Left lung (tissue), 10 donors: ENCODE results near the gene CPSF2. TPM values are rescaled to one million over a fixed set of nuclear protein-coding genes. Genes with fewer than 3 reads are reported as not detected.

Source experiments
- ATAC-seq: fragments of 200-7000 bp; cut with Tn5 transposase; one replicate; pipeline ENCODE4 v1.9.1; 2020; ENCODE audit warnings: moderate library complexity
- DNase-seq, 4 donors: peaks; one replicate each; pipeline ENCODE4 v3.0.0-alpha.2; 2013 to 2020
- H3K27ac ChIP-seq, 2 donors: fragments of 200-600 bp; sonication (generic) in 1 of 2; one replicate each; pipeline versions ENCODE4 v1.5.0 to v1.8.0; 2020 to 2021
- H3K27me3 ChIP-seq, 2 donors: fragments of 200-600 bp; sonication (generic) in 1 of 2; one replicate each; pipeline versions ENCODE4 v1.5.0 to v1.8.0; 2020 to 2021
- H3K36me3 ChIP-seq, 2 donors: fragments of 200-600 bp; sonication (generic) in 1 of 2; one replicate each; pipeline versions ENCODE4 v1.5.0 to v1.8.0; 2020 to 2021
- H3K4me1 ChIP-seq, 2 donors: fragments of 200-600 bp; one replicate each; pipeline ENCODE4 v1.8.0; 2021
- H3K4me3 ChIP-seq, 2 donors: fragments of 200-600 bp; sonication (generic) in 1 of 2; one replicate each; pipeline versions ENCODE4 v1.5.0 to v1.8.0; 2020 to 2021; ENCODE audit warnings: mild to moderate bottlenecking in 1 of 2
- H3K9me3 ChIP-seq, 2 donors: fragments of 200-600 bp; sonication (generic) in 1 of 2; one replicate each; pipeline versions ENCODE4 v1.5.0 to v1.8.0; 2020 to 2021
- intact Hi-C, 2 donors: fragments of 100-400 bp; cut with DNase I; formaldehyde crosslinking; loops; one replicate each; pipeline versions ENCODE4 v1.11.2 to v1.14.2; 2022
- polyA plus RNA-seq, 6 donors: library from polyadenylated mRNA; unstranded; fragments of 120-200 nt; gene quantifications; one replicate each; pipeline ENCODE4 v1.2.1, GENCODE V29; 2013; ENCODE audit not compliant: insufficient read length in 6 of 6
- total RNA-seq, 2 donors: library from RNA; stranded (reverse); fragmentation: NEBNext Ultra II Directional; extraction: Animal tissue kit (Norgen Biotek cat#: 25700); gene quantifications; one replicate each; pipeline ENCODE4 v1.2.1, GENCODE V29; 2021
- TF ChIP-seq, protein P1 (sequence below), 2 donors: fragments of 200-600 bp; sonication (generic) in 1 of 2; IDR thresholded peaks; one replicate each; pipeline versions ENCODE4 v1.5.0 to v1.8.0; 2021; ENCODE audit warnings: antibody characterized with exemption in 2 of 2
- donor health status: DM: no; HTN: yes; CAD: no.
- donor health status: DM: no; HTN: no; CAD: no.

Gene CPSF2
- total and polyA plus RNA-seq, 8 donors, result 51.8 to 64.6 (median 57.7) TPM

DNA sequence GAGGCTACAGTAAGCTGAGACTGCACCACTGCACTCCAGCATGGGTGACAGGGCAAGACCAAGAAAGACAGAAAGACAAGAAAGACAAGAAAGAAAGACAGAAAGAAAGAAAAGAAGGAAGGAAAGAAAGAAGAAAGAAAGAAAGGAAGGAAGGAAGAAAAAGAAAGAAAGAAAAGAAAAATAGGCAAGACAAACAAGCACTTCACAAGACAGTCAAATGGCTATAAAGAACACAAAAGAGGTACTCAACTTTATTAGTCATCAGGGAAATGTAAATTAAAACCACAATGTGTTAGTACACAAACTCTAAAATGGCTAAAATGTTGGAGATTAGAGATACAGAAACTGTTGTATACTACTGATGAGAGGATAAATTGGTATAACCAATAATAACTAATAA lies 22.0 kb upstream of the CPSF2 start:
- H3K27ac ChIP-seq, result no peak overlapping the region
- no peak overlapping the region for H3K4me3 ChIP-seq
- H3K36me3 ChIP-seq, result peaks cover 0 to 16% of the 10 kb centered on the region in 2 donors
- no peaks in the 10 kb centered on the region for H3K27me3 ChIP-seq
- no peaks in the 10 kb centered on the region for H3K9me3 ChIP-seq
- H3K4me1 ChIP-seq, result peaks cover 11 to 39% of the 10 kb centered on the region in 2 donors
- TF ChIP-seq, protein P1, sequence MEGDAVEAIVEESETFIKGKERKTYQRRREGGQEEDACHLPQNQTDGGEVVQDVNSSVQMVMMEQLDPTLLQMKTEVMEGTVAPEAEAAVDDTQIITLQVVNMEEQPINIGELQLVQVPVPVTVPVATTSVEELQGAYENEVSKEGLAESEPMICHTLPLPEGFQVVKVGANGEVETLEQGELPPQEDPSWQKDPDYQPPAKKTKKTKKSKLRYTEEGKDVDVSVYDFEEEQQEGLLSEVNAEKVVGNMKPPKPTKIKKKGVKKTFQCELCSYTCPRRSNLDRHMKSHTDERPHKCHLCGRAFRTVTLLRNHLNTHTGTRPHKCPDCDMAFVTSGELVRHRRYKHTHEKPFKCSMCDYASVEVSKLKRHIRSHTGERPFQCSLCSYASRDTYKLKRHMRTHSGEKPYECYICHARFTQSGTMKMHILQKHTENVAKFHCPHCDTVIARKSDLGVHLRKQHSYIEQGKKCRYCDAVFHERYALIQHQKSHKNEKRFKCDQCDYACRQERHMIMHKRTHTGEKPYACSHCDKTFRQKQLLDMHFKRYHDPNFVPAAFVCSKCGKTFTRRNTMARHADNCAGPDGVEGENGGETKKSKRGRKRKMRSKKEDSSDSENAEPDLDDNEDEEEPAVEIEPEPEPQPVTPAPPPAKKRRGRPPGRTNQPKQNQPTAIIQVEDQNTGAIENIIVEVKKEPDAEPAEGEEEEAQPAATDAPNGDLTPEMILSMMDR (IDR thresholded peaks at IDR 0.05), result no peak
- DNase-seq (no peak), ATAC-seq (no peak)
- intact Hi-C loops, result no loop called here

- DNase-seq (no peak), ATAC-seq (no peak)
- intact Hi-C loops, result no loop called here
- TF ChIP-seq, protein P1 (IDR thresholded peaks at IDR 0.05), result no peak
- no peak overlapping the region for H3K27ac ChIP-seq
- H3K4me1 ChIP-seq, result peaks cover 16 to 52% of the 10 kb centered on the region in 2 donors
- H3K9me3 ChIP-seq, result no peaks in the 10 kb centered on the region
- H3K27me3 ChIP-seq, result no peaks in the 10 kb centered on the region
- no peaks in the 10 kb centered on the region for H3K36me3 ChIP-seq
- no peak overlapping the region for H3K4me3 ChIP-seq
These were observed 18.3 kb upstream of the CPSF2 start for GRCh38 chr14:92103363-92103989.

DNA sequence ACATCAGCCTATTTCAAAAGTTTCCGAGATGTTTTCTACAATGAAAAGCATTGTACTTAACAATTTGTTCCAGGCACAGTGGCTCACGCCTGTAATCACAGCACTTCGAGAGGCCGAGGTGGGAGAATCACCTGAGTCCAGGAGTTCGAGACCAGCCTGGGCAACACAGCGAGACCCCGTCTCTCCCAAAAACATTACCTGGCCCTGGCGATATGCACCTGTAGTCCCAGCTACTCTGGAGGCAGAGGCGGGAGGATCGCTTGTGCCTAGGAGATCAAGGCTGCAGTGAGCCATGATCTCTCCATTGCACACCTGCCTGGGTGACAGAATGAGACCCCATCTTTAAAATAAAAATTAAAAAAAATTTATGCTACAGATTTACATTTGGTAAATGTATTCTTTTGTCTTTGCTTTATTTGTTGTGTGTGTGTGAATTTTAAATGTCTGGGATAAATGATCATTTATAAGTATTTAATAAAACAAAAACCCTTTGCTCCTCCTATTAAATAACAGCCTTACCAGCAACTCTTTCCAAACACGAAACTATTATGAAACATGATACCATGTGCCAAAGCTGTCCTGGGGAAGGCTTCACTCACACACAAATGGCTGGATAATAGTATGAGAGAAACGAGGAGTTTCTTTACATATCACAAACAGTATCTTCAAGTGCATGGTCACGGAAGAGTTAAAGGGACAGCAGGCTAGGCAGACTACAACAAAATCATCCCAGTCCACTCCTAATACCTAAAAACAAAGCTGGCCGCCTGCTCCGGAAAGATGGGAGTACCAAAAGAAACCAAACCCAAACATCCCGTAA lies 16.5 kb upstream of the CPSF2 start:
- H3K36me3 ChIP-seq, result no peaks in the 10 kb centered on the region
- peaks cover 16 to 43% of the 10 kb centered on the region in 2 donors for H3K4me1 ChIP-seq
- ATAC-seq (no peak), DNase-seq (peak in 1 of 4 donors; percentile 52)
- no peaks in the 10 kb centered on the region for H3K27me3 ChIP-seq
- TF ChIP-seq, protein P1 (IDR thresholded peaks at IDR 0.05), result no peak
- H3K4me3 ChIP-seq, result peak overlapping the region; percentile 82 to 98
- H3K27ac ChIP-seq, result peak overlapping the region; percentile 96
- intact Hi-C loops, result no loop called here
- no peaks in the 10 kb centered on the region for H3K9me3 ChIP-seq

- peak; percentile 40 for ATAC-seq
- peak overlapping the region; percentile 82 to 98 for H3K4me3 ChIP-seq
- intact Hi-C loops, result no loop called here
These were observed 16.0 kb upstream of the CPSF2 start for GRCh38 chr14:92105893-92106142.

More at GRCh38 chr14:92105893-92106142, 16.0 kb upstream of the CPSF2 start:
- Histone ChIP-seq H3K27me3 (no peaks in the 10 kb centered on the region), H3K4me1 (peaks cover 16 to 40% of the 10 kb centered on the region in 2 donors), H3K36me3 (no peaks in the 10 kb centered on the region), H3K9me3 (no peaks in the 10 kb centered on the region), H3K27ac (peak overlapping the region; percentile 96)
- peak in 1 of 4 donors; percentile 60 for DNase-seq
- TF ChIP-seq, protein P1 (IDR thresholded peaks at IDR 0.05), result no peak
